Activated CD8-positive, alpha-beta memory T cell treated with anti-CD3 and anti-CD28 coated beads for 24 hours (primary cell): ENCODE measurements around the gene GPR143.
"Not testable (repeated sequence)": the region's sequence is repeated elsewhere in the genome, so short reads cannot be mapped to it uniquely, and the experiment has no call there.

Experiments used
- DNase-seq: peaks from one replicate; pipeline ENCODE4 v3.0.0-alpha.2; 2020

GPR143 gene

DNA sequence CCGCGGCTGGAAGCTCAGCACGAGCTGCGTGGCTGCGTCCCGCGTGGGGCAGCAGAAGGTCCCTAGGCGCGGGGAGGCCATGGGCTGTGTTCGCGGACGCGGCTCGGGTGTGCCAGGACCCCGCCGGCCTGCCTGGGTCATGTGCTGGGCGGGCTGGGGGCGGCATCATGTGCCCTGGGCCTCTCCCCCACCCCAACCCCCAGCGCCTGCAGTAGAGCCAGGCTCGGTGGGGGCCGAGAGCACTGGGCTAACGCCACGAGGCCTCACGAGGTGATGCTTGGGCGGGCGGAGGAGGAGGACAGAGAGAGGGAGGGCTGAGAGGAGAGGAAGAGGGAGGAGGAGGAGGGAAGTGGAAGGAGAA, at the start of gene GPR143:
TSS of gene GPR143 (minus strand) at position 111 of the 361 bp plus-strand sequence. CDS start at position 81, 30 bp downstream.
- no peak for DNase-seq

DNA sequence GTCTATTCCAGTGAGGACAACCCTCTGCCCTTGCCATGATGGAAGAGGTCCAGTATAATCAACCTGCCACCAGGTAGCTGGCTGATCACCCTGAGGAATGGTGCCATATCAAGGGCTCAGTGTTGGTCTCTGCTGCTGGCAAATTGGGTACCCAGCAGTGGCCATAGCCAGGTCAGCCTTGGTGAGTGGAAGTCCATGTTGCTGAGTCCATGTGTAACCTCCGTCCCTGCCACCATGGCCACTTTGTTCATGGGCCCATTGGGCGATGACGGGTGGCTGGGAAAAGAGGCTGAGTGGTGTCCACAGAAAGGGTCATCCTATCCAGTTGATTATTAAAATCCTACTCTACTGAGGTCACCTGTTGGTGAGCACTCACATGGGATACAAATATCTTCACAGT, 45.4 kb upstream of the GPR143 start:
- DNase-seq = not testable (repeated sequence)

DNA sequence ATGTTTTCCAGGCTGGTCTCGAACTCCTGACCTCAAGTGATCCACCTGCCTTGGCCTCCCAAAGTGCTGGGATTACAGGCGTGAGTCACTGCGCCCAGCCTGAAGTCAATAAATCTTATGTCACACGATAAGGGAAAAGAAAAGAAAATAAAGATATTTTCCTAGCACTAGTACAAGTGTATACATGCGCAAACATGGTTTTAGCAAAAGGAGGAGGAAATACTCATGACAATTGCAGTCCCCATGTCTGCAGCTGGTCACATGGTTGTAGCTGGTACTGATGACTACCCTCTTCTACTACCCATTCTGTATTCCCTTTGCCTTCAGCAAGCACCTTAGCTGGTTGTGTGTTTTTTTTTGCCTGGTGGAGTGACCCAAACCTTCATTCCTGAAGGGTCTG, 44.2 kb upstream of the GPR143 start:
- not testable (repeated sequence) for DNase-seq

DNA sequence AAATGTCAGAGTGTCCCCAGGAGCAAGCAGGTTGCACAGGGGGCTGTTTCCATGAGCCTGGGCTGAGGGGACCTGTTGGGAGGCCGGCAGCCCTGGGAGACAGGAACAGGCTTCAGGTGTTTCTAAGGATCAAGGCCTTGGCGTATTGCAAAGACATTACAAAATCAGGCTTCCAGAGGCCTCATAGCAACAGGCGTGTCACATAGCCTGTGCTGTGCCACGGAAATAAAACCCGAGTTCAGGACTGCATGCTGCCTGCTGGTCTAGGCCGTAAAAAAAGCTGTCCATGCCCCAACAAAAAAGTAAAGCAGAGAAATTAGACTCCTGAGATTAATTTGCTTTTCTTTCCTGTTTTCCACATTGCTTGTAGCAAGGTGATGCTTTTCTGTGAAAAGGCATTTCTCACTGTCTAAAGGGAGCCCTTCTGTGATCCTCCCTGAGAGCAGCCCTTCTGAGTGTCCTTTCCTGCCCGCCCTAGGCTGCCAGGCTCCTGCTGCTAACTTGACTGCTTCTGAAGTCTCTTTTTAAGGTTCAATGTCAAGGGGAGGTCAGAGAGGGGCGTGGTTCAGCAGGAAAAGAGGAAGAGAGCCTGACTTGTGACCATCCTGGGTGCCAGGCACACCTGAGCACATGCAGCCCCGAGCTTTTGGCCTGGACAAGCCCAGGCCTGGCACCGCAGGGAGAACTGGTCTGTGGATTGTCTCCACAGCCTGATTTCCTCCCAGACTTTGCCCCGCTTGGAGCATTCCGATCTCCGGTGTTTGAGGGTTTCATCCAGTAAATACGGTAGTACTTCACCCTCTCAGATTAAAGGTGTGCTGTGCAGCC, 41.9 kb upstream of the GPR143 start:
- no peak for DNase-seq

DNA sequence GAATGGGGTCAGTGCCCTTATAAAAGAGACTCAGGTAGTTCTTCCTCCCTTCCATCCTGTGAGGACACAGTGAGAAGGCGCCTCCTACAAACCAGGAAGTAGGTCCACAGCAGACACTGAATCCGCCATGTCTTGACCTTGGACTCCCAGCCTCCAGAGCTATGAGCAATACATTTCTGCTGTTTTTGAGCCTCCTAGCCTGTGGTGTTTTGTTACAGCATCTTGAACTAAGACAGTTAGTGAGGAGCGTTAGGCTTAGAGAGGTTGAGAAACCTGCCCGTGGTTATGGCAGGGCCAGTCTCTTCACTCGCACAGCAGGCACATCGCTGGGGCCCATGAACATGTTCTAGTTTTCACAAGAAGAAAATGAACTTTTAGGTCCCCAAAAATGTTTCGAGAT, 40.3 kb upstream of the GPR143 start:
- no peak for DNase-seq

DNA sequence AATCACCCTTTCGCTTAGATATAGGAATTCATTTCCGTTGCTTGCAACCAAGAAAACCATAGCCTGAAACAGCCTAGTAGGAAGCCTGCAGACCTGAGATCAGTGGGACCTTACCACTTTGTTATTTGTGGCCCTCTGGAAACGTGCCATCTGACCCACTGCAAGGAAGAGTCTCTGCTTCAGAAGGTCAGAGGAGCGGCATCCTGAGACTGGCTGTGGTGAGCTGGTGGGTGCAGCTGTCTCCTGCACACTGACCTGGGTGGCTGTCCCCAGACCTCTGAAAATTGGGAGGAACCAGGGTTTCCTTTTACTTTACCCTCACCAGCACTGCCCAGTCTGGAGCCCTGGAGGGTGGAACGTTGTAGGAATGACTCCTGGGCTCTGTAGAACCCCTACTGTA, 38.8 kb upstream of the GPR143 start:
- DNase-seq = no peak

DNA sequence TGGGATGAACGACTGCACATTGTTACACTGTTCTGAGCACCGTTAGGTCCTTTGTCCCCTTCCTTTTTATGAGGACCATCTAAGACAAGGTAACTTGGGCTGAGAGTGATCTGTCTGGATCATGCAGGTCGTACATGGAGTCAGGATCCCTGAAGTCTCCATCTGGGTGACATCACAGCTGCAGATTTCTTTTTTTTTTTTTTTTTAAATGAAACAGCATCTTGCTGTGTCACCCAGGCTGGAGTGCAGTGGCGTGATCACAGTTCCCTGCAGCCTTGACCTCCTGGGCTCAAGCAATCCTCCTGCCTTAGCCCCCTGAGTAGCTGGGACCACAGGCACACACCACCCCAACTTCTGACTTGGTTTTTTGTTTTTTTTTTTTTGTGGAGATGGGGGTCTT, 37.1 kb upstream of the GPR143 start:
- DNase-seq = no peak

DNA sequence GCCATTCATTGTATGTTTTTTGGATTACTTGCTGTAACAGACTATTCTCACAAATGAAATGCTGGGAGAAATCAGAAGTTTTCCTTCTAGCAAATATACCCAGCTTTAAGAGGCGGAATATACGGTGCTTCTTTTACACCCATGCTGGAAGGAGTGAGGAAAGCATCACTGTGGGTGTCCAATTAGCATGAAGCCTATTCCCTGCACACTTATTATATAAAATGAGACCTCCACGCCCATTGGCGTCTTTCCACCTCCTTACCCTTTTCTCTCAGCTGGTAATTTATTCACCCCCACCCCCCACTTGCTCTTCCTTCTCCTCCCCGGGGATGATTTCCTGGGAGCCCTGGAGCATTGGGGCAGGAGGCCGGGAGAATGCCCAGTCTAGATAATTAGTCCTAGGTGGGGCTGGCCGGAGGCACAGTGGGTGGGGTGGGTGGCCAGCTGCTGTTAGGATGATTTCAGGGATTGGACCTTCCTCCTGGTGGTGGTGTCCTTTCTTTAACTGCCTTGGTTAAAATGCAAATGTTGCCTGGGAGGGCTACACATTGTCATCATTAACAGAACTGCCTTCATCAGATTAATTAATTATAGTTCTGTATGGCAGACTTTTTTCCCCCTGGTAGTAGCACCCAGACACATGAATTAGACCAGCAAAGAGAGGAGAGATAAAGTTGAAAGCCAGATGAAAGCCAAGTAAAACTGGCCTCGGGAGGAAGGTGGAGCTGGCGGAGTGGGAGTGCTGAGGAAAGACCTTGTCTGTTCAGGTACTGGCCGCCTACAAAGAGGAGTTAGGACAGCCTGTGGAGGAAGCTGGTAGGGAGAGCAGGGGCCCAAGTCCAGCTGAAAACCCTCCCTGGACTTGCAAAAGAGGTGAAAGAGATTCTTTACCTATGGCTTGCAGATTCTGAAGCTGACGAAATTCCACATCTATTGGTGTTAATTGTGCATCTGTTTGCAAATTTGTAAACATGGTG, 32.0 kb upstream of the GPR143 start:
- no peak for DNase-seq

DNA sequence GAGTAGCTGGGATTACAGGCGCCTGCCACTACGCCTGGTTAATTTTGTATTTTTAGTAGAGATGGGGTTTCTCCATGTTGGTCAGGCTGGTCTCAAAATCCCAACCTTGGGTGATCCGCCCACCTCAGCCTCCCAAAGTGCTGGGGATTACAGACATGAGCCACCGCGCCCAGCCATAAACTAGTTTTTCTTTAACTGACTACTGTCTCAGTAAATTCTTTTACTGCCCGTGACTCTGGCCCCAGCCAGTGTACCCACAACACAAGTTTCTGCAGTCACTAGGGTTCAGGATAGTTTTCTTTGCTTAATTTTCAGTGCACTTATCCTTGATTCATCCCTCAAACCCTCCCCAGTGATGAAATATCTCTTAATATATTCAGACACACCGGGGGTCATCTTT, 28.8 kb upstream of the GPR143 start:
- DNase-seq = no peak

DNA sequence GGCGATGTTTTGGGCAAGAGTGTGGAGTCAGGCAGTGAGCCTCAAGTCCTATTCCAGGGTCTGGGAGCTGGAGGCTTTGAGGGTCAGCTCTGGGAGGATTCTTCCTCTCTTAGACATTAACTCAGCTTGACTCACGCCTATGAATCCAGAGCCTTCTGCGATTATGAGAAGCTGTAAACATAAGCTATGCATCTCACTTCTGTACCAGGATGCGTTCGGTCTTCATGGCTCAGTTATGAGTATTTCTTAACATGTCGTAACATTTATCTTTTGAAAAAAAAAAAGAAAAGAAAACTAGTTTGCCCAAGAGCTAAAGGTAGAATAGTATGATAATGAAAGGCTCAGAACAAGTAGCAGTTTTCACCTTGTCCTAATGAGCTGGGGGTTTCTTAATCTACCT, 25.2 kb upstream of the GPR143 start:
- no peak for DNase-seq

DNA sequence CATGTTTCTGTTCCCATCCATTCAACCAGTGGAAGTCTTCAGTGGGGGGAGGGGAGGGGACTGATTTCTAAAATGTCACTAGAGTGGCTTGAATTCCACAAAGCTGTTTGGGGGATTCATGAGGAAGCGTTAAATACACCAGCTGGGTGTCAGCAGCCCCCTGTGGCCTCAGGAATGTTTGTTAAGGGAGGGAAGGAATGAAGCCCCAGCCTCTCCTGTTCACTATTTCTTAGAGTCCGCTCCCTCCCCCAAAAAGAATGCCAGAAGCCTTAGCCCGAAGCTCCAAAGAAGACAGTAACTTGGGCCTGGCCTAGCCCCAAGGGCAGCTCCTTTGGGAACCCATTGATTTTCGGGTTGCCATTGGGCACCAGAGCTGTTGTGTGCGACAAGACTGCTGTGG, 23.9 kb upstream of the GPR143 start:
- DNase-seq = no peak

DNA sequence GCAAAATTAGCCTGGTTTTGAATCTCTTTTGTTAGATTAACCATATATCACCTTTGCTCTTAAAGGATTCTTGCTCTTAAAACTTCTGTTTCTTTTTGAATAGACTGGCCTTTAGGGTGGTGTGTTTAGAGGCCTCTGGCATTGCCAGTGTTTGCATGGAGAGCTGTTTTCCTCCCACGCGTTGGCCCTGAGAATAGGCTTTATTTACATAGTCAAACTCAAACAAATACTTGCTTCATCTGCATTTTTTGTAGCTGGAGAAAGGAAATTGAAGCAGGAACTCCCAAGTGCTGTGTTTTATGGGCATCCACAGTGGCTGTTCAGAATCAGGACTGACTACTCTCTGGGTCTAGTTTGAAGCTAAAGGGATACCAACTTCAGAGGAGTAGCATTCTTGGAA, 23.3 kb upstream of the GPR143 start:
- DNase-seq = no peak

DNA sequence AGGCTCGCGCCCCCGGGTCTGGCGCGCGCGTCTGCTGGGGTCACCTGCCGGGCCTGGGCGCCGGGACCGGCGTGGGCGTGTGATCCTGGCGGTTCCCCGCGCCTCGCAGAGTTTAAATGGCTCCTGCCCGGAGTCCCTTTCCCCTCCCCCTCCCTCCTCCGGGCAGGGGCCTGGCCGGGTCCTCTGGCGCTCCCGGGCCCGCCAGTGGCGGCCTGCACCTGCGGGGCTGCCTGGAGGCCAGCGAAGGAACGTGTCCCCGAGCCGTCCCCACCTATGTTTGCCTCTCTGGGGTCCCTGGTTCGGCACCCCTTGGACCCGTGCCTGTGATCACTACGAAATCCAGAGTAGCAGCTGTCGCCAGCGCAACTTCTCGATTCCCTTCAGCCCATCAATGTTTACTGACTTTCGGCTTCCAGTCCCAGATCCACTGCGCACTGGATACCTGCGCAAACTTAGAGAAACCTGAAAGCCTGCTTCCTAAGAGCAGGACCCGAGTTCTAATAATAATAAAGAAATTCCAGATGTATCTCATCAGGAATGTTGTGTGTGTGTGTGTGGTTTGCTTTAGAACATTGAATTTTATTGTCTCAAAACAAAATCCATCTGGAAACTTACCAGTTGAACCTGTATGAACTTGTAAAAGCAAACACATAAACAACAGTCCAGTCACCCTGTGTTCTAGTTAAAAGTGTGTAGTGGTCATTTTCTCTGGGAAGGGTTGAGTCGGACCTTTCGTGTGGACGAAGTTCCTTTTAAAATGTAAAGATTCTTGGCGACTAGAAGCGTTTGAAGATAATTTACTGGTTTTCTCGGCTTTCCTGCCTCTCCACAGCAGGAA, 21.4 kb upstream of the GPR143 start:
- DNase-seq = no peak

DNA sequence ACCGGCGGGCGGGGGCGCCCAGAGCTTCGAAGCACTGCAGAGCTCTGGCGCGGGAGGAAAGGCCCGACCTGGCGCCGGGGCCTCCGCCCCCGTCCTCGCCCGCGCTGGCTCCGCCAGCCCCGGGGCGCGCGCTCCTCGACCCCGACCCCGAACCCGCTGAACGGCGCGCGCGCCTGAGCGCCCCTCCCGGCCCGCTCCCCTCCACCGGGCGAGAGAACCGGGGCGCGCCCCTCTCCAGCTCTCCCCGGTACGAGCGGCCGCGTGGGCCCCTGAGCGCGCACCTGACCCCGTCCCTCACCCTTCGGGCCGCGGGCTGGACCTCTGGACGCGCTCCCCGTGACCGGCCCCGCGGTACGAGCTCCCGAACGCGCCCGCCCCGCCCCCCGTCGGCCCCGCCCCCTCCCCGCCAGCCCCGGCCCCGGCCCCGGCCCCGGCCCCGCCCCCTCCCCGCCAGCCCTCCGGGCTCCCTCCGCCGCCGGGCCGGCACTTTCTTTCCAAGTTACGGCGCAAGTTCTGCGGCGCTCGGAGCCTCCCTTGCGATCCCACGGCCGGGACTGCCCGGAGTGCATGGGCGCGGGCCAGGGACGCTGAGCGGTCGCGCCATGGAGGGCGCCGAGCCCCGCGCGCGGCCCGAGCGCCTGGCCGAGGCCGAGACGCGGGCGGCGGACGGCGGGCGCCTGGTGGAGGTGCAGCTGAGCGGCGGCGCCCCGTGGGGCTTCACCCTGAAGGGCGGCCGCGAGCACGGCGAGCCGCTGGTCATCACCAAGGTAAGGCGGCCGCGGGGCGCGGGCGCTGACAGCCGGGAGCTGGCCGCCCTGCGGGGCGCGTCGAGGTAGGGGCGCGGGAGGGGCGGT, 20.5 kb upstream of the GPR143 start, which contains the start of gene SHROOM2:
TSS of gene SHROOM2 (plus strand) at position 486 of the 854 bp plus-strand sequence. CDS start at position 603, 117 bp downstream.
- DNase-seq = no peak

DNA sequence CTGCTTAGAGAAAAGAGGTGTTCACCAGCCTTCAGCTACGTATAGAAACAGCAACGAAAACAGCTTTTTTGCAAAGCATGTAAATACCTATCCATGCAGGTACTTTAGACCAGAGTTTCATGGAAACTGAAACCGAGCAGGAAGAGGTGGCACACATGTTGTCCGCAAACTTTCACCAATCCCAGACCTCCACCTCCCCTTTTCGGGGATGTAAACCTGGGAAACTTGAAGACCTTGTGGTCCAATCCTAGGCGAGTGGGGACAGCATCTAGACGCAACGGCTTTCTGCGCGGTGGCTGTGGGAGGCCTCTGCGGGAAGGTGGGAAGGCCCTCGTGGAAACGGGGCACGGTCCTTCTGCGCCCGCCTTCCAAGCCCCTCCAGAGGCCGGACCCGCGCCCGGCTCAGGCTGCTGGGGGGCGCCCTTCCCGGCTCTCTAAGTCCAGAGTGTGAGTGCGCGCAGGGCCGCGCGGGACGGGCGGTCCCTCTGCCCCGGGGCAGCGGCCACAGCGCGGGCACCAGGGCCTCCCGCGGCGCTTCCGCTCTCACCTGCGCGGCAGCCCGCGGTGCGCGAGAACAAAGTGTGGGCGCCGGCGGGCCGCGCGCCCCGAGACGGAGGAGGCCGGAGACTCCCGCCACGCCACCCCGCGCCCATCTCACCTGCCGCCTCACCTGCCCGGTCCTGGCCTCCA, 19.8 kb upstream of the GPR143 start:
- no peak for DNase-seq

DNA sequence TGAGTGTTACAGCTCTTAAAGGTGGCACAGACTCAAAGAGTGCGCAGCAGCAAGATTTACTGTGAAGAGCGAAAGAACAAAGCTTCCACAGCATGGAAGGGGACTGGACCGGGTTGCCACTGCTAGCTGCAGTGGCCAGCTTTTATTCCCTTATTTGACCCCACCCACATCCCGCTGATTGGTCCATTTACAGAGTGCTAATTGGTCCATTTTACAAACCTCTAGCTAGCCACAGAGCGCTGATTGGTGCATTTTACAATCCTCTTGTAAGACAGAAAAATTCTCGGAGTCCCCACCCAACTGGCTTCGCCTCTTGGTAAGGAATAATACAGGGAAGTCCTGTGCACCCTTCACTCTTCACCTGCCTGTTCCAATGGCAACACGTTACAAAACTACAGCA, 18.7 kb upstream of the GPR143 start:
- no peak for DNase-seq

DNA sequence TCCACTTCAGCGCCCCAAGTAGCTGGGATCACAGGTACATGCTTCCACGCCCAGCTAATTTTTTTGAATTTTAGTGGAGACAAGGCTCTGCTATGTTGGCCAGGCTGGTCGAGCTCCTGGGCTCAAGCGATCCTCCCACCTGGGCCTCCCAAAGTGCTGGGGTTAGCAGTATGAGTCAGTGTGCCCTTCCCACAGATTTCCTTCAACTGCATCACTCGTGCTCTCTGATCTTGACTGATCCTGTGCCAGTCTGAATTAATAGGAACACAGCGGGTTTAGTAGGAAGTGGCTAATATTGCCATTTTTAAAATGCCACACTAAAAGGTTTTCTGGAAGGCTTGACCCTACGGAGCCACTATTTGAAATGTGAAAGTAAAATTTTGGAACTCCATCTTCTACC, 16.3 kb upstream of the GPR143 start:
- DNase-seq = no peak

DNA sequence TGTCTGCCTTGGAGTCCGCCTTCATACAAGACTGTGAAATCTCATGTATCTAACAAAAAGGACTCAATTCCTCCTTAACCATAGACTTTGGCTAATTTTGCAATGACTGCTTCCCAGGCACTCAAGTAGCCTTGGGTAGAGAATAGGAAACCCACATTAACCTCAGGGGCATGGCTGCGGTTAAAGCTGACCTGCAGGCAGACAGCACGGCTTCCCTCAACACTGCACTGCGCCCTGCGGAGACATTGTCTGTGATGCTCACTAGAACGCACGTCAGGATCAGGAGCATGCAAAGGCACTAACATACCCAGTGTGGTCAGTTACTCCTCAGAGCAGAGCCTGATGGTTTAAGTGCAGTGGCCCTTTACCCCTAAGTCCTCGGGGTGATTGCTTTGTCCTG, 10.3 kb upstream of the GPR143 start:
- no peak for DNase-seq

DNA sequence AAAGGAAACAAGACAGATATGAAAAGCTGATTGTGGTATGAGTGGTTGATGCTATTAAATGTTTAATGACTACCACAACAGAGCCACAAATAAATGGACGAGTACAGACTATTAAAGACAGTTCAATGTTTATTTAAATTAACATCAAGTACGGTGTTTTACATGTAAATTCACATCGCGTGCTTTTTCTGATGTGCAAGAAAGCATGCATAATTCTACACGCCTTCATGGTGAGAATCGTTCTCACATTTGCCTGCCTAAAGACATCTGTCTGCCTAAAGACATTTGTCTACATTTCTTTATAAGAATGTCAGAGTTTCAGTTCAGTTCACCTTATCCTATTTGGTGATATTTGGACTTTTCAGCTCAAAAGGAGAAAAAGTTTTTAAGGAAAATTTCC, 7.3 kb upstream of the GPR143 start:
- no peak for DNase-seq

DNA sequence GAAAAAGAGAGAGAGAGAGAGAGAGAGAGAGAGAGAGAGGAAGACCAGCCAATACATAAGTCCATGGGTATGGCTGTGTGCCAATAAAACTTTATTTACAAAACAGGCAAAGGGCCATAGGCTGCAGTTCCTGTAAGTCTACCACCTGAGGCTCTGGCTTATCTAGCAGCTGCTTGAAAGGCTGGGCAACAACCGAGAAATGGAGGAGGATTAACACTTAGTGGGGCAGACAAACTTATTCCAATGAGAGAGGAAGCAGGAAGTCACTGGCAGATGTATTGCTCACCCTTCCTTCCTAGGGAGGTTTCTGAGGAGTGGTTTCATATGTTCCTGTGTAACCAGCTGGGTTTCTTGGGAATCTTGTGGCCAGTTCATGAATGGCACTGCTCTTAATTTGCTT, 4.7 kb upstream of the GPR143 start:
- DNase-seq = no peak

DNA sequence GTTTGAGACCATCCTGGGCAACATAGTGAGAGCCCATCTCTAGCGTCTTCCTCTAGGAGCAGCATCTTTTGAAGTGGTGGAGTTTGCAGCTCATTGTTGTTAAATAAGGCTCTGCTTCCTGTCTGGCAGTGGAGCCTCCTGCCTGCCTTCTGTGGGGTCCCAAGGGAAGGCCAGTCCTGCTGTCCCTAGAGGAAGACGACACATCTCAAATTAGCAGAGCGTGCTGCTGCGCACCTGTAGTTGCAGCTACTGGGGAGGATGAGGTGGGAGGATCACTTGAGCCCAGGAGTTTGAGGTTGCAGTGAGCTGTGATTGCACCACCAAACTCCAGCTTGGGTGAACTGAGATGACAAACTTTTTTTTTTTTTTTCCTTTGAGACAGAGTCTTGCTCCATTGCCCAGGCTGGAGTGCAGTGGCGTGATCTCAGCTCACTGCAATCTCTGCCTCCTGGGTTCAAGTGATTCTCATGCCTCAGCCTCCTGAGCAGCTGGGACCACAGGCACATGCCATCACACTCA, 2.7 kb upstream of the GPR143 start:
- not testable (repeated sequence) for DNase-seq
